HEK293 (cell line): ENCODE results near the gene NUP85.

Experiments
- CTCF ChIA-PET: fragments of 350-600 bp; formaldehyde crosslinking; extraction: SDS; loops from one replicate; lab custom pipeline; 2021; ENCODE audit warnings: antibody characterized with exemption; lab: Yijun Ruan, JAX
- POLR2A ChIA-PET: fragments of 300-600 bp; formaldehyde crosslinking; extraction: SDS; loops from one replicate; lab custom pipeline; 2020; ENCODE audit warnings: antibody characterized with exemption, inconsistent platforms; lab: Yijun Ruan, JAX
- H3K27ac ChIP-seq: fragments of 200-500 bp; sonication (Bioruptor generic); 2 replicates; pipeline ENCODE4 v1.5.1; 2014; ENCODE audit warnings: low read depth, low read length, control low read depth, inconsistent platforms; ENCODE audit errors: extremely low read depth
- H3K36me3 ChIP-seq, 2 experiments: fragments of 200-500 bp in 1 of 2; sonication (Bioruptor generic) in 1 of 2; 1 replicate in 1 of 2; 2 replicates in 1 of 2; pipeline ENCODE4 v1.5.1; 2014 to 2017; ENCODE audit warnings: inconsistent platforms in 2 of 2, low read length in 2 of 2; ENCODE audit not compliant: control insufficient read depth in 2 of 2, insufficient read depth in 1 of 2
- H3K4me1 ChIP-seq: fragments of 200-500 bp; sonication (Bioruptor generic); 2 replicates; pipeline ENCODE4 v1.5.1; 2014; ENCODE audit warnings: mild to moderate bottlenecking, low read length, inconsistent platforms; ENCODE audit not compliant: control insufficient read depth, insufficient read depth
- H3K4me3 ChIP-seq: 2 replicates; pipeline ENCODE4 v1.5.1; 2011; ENCODE audit warnings: low read depth, mild to moderate bottlenecking, control low read depth, low read length, moderate library complexity
- H3K9me3 ChIP-seq: fragments of 200-500 bp; sonication (Bioruptor generic); 2 replicates; pipeline ENCODE4 v1.5.1; 2014; ENCODE audit warnings: low read depth, low read length, inconsistent platforms; ENCODE audit not compliant: control insufficient read depth, insufficient read depth
- KLF10 ChIP-seq: fragments of 450-650 bp; IDR thresholded peaks from 2 replicates; pipeline ENCODE4 v1.5.1; 2018; ENCODE audit warnings: missing biosample characterization, mild to moderate bottlenecking, missing genetic modification characterization
- KLF9 ChIP-seq: fragments of 450-650 bp; formaldehyde crosslinking; IDR thresholded peaks from 2 replicates; pipeline ENCODE4 v1.5.1; 2016; ENCODE audit warnings: missing biosample characterization, missing genetic modification characterization, low read depth
- SP7 ChIP-seq: fragments of 450-650 bp; formaldehyde crosslinking; IDR thresholded peaks from 2 replicates; pipeline ENCODE4 v1.5.1; 2016; ENCODE audit warnings: missing biosample characterization, missing genetic modification characterization
- WT1 ChIP-seq: fragments of 450-650 bp; formaldehyde crosslinking; IDR thresholded peaks from 2 replicates; pipeline ENCODE4 v1.5.1; 2016; ENCODE audit warnings: missing biosample characterization, missing genetic modification characterization
- YY2 ChIP-seq: fragments of 450-650 bp; formaldehyde crosslinking; IDR thresholded peaks from 2 replicates; pipeline ENCODE4 v1.5.1; 2016; ENCODE audit warnings: missing biosample characterization, missing genetic modification characterization
- ZBTB20 ChIP-seq: fragments of 450-650 bp; formaldehyde crosslinking; IDR thresholded peaks from 2 replicates; pipeline ENCODE4 v1.5.1; 2016; ENCODE audit warnings: missing biosample characterization, missing genetic modification characterization
- ZNF169 ChIP-seq: fragments of 450-650 bp; formaldehyde crosslinking; IDR thresholded peaks from 2 replicates; pipeline ENCODE4 v1.5.1; 2016; ENCODE audit warnings: missing biosample characterization, missing genetic modification characterization
- ZNF19 ChIP-seq: fragments of 450-650 bp; formaldehyde crosslinking; IDR thresholded peaks from 2 replicates; pipeline ENCODE4; 2016; ENCODE audit warnings: missing biosample characterization, missing genetic modification characterization, low read depth
- ZNF221 ChIP-seq: fragments of 450-650 bp; formaldehyde crosslinking; IDR thresholded peaks from 2 replicates; pipeline ENCODE4 v1.5.1; 2017; ENCODE audit warnings: missing biosample characterization, missing genetic modification characterization, borderline replicate concordance
- ZNF239 ChIP-seq: fragments of 450-650 bp; formaldehyde crosslinking; IDR thresholded peaks from 2 replicates; pipeline ENCODE4 v1.5.1; 2016; ENCODE audit warnings: missing biosample characterization, missing genetic modification characterization
- ZNF311 ChIP-seq: fragments of 450-650 bp; formaldehyde crosslinking; IDR thresholded peaks from 2 replicates; pipeline ENCODE4 v1.5.1; 2017; ENCODE audit warnings: missing biosample characterization, missing genetic modification characterization, borderline replicate concordance
- ZNF354C ChIP-seq: fragments of 450-650 bp; formaldehyde crosslinking; IDR thresholded peaks from 2 replicates; pipeline ENCODE4 v1.5.1; 2016; ENCODE audit warnings: missing biosample characterization, missing genetic modification characterization, low read depth, borderline replicate concordance
- ZNF37A ChIP-seq: fragments of 450-650 bp; IDR thresholded peaks from 2 replicates; pipeline ENCODE4 v1.5.1; 2018; ENCODE audit warnings: missing biosample characterization, missing genetic modification characterization
- ZNF530 ChIP-seq: fragments of 450-650 bp; formaldehyde crosslinking; IDR thresholded peaks from 2 replicates; pipeline ENCODE4 v1.5.1; 2016; ENCODE audit warnings: low read depth, missing biosample characterization, missing genetic modification characterization
- ZNF585B ChIP-seq: fragments of 450-650 bp; formaldehyde crosslinking; IDR thresholded peaks from 2 replicates; pipeline ENCODE4 v1.5.1; 2016; ENCODE audit warnings: missing biosample characterization, missing genetic modification characterization
- ZNF623 ChIP-seq: fragments of 450-650 bp; formaldehyde crosslinking; IDR thresholded peaks from 2 replicates; pipeline ENCODE4 v1.5.1; 2016; ENCODE audit warnings: missing biosample characterization, missing genetic modification characterization
- ZNF654 ChIP-seq: fragments of 450-650 bp; formaldehyde crosslinking; IDR thresholded peaks from 2 replicates; pipeline ENCODE4 v1.5.1; 2016; ENCODE audit warnings: low read depth, missing biosample characterization, missing genetic modification characterization
- ZNF76 ChIP-seq: fragments of 450-650 bp; formaldehyde crosslinking; IDR thresholded peaks from 2 replicates; pipeline ENCODE4; 2016; ENCODE audit warnings: low read depth, missing biosample characterization, missing genetic modification characterization, borderline replicate concordance
- ZNF777 ChIP-seq: fragments of 450-650 bp; formaldehyde crosslinking; IDR thresholded peaks from 2 replicates; pipeline ENCODE4 v1.5.1; 2017; ENCODE audit warnings: missing biosample characterization, missing genetic modification characterization, borderline replicate concordance
- TF ChIP-seq, protein P1 (sequence below): fragments of 450-650 bp; formaldehyde crosslinking; IDR thresholded peaks from 2 replicates; pipeline ENCODE4 v1.5.1; 2016; ENCODE audit warnings: missing biosample characterization, missing genetic modification characterization
- TF ChIP-seq, protein P2 (sequence below): fragments of 450-650 bp; formaldehyde crosslinking; IDR thresholded peaks from 2 replicates; pipeline ENCODE4 v1.5.1; 2016; ENCODE audit warnings: missing biosample characterization, missing genetic modification characterization
- TF ChIP-seq, protein P3 (sequence below): fragments of 450-650 bp; formaldehyde crosslinking; IDR thresholded peaks from 2 replicates; pipeline ENCODE4 v1.5.1; 2017; ENCODE audit warnings: missing biosample characterization, missing genetic modification characterization
- TF ChIP-seq, protein P4 (sequence below): fragments of 450-650 bp; formaldehyde crosslinking; IDR thresholded peaks from 2 replicates; pipeline ENCODE4 v1.5.1; 2016; ENCODE audit warnings: missing biosample characterization, missing genetic modification characterization
- TF ChIP-seq, protein P5 (sequence below): fragments of 450-650 bp; formaldehyde crosslinking; IDR thresholded peaks from 2 replicates; pipeline ENCODE4 v1.5.1; 2017; ENCODE audit warnings: missing biosample characterization, missing genetic modification characterization

The NUP85 gene

DNA sequence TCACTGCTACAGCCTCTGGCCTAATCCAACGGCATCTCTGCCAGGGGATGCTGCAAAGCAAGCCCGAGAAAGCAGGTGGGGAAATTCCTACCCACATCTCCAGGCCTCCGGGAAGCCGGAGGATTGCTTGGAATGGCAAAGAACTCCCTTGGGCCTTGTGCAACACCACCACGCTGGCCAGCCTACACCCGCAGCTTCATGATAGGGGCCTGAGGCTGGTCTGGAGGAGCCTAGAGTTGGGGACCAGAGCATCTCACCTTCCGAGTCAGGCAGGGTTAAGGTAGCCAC lies 35.6 kb downstream of the NUP85 start (continued):
- TF ChIP-seq ZNF37A = no peak
- no peak for TF ChIP-seq SP7 (tag by site-specific recombination)
- TF ChIP-seq, all 188 proteins: peak for 0

DNA sequence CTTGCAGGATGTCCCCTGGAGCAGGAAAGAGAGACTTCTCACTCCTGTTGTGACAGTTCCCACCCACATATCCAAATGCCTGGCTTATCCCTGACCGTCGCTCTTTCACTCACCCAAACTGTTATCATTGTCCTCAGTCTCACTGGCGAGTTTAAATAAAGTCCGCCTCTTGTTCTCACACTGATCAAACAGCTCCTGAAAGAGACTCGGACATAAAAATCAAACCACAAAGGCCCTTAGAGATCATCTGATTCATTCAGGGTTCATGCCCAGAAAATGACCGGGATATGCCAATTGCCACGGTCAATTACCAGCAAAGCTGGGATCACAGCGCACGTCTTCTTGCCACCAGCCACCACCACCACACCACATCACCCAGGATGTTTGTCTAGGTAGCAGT lies 36.0 kb downstream of the NUP85 start:
- no peak overlapping the region for H3K27ac ChIP-seq
- no peak for TF ChIP-seq ZNF311 (tag by site-specific recombination)
- TF ChIP-seq ZNF585B (tag by site-specific recombination) = no peak
- TF ChIP-seq ZNF354C (tag by site-specific recombination) = no peak
- no peak for TF ChIP-seq KLF10 (tag by site-specific recombination)
- no peak for TF ChIP-seq ZNF239 (tag by site-specific recombination)
- TF ChIP-seq ZNF169 (tag by site-specific recombination) = no peak
- TF ChIP-seq, protein P1, sequence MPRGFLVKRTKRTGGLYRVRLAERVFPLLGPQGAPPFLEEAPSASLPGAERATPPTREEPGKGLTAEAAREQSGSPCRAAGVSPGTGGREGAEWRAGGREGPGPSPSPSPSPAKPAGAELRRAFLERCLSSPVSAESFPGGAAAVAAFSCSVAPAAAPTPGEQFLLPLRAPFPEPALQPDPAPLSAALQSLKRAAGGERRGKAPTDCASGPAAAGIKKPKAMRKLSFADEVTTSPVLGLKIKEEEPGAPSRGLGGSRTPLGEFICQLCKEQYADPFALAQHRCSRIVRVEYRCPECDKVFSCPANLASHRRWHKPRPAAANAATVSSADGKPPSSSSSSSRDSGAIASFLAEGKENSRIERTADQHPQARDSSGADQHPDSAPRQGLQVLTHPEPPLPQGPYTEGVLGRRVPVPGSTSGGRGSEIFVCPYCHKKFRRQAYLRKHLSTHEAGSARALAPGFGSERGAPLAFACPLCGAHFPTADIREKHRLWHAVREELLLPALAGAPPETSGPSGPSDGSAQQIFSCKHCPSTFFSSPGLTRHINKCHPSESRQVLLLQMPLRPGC (tag by site-specific recombination) = no peak
- no peak for TF ChIP-seq WT1 (tag by site-specific recombination)
- TF ChIP-seq KLF9 (tag by site-specific recombination) = no peak
- no peak for TF ChIP-seq ZNF76
- H3K4me1 ChIP-seq = no peaks in the 10 kb centered on the region
- no peak overlapping the region for H3K4me3 ChIP-seq
- CTCF ChIA-PET = interaction anchor here (0.6 to 7.4 kb wide), 15 partner anchors 8 to 275 kb away, joined by 3 to 74 read pairs (median 6); partner anchors contain the start of genes GGA3, MIF4GD, MRPS7 and TSEN54
- peaks cover 28 to 100% of the 10 kb centered on the region in 2 experiments for H3K36me3 ChIP-seq
- POLR2A ChIA-PET = no interaction called here
- no peaks in the 10 kb centered on the region for H3K9me3 ChIP-seq

DNA sequence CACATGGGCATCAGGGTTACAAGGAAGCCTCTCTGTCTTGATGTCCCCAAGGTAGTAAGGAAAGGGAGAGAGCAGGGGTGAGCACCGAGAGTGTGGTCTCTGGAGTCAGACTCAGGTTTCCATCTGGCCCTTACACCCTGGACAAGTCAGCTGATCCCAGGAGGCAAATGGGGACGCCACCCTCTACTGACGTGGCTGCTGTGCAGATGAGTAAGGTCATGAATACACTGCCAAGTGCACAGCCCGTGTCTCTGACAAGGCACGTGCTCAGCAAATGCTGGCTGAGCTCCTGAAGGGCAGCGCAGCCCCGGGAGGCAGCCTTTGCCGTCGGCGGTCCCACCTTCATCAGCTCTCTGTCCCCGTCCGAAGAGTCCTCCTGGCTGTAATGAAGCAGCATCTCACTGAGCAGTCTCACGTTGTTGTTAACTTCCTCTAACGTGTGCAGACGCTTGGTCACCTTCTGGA lies 36.5 kb downstream of the NUP85 start:
- H3K9me3 ChIP-seq = no peaks in the 10 kb centered on the region
- peaks cover 25 to 98% of the 10 kb centered on the region in 2 experiments for H3K36me3 ChIP-seq
- H3K4me1 ChIP-seq = no peaks in the 10 kb centered on the region
- POLR2A ChIA-PET = no interaction called here
- no peak overlapping the region for H3K27ac ChIP-seq
- no peak overlapping the region for H3K4me3 ChIP-seq
- CTCF ChIA-PET = interaction anchor here (0.5 to 7.4 kb wide), 9 partner anchors 7 to 170 kb away, joined by 3 to 74 read pairs (median 30); partner anchors contain the start of genes GGA3, MIF4GD and MRPS7
- TF ChIP-seq ZNF654 (tag by site-specific recombination) = no peak
- TF ChIP-seq ZNF19 (tag by site-specific recombination) = no peak
- TF ChIP-seq, protein P2, sequence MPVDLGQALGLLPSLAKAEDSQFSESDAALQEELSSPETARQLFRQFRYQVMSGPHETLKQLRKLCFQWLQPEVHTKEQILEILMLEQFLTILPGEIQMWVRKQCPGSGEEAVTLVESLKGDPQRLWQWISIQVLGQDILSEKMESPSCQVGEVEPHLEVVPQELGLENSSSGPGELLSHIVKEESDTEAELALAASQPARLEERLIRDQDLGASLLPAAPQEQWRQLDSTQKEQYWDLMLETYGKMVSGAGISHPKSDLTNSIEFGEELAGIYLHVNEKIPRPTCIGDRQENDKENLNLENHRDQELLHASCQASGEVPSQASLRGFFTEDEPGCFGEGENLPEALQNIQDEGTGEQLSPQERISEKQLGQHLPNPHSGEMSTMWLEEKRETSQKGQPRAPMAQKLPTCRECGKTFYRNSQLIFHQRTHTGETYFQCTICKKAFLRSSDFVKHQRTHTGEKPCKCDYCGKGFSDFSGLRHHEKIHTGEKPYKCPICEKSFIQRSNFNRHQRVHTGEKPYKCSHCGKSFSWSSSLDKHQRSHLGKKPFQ (tag by site-specific recombination) = no peak
- no peak for TF ChIP-seq ZNF623
- TF ChIP-seq, protein P3, sequence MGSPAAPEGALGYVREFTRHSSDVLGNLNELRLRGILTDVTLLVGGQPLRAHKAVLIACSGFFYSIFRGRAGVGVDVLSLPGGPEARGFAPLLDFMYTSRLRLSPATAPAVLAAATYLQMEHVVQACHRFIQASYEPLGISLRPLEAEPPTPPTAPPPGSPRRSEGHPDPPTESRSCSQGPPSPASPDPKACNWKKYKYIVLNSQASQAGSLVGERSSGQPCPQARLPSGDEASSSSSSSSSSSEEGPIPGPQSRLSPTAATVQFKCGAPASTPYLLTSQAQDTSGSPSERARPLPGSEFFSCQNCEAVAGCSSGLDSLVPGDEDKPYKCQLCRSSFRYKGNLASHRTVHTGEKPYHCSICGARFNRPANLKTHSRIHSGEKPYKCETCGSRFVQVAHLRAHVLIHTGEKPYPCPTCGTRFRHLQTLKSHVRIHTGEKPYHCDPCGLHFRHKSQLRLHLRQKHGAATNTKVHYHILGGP (tag by site-specific recombination) = no peak
- TF ChIP-seq ZNF777 (tag by site-specific recombination) = no peak
- no peak for TF ChIP-seq YY2 (tag by site-specific recombination)
- TF ChIP-seq ZNF530 (tag by site-specific recombination) = no peak
- TF ChIP-seq, protein P4, sequence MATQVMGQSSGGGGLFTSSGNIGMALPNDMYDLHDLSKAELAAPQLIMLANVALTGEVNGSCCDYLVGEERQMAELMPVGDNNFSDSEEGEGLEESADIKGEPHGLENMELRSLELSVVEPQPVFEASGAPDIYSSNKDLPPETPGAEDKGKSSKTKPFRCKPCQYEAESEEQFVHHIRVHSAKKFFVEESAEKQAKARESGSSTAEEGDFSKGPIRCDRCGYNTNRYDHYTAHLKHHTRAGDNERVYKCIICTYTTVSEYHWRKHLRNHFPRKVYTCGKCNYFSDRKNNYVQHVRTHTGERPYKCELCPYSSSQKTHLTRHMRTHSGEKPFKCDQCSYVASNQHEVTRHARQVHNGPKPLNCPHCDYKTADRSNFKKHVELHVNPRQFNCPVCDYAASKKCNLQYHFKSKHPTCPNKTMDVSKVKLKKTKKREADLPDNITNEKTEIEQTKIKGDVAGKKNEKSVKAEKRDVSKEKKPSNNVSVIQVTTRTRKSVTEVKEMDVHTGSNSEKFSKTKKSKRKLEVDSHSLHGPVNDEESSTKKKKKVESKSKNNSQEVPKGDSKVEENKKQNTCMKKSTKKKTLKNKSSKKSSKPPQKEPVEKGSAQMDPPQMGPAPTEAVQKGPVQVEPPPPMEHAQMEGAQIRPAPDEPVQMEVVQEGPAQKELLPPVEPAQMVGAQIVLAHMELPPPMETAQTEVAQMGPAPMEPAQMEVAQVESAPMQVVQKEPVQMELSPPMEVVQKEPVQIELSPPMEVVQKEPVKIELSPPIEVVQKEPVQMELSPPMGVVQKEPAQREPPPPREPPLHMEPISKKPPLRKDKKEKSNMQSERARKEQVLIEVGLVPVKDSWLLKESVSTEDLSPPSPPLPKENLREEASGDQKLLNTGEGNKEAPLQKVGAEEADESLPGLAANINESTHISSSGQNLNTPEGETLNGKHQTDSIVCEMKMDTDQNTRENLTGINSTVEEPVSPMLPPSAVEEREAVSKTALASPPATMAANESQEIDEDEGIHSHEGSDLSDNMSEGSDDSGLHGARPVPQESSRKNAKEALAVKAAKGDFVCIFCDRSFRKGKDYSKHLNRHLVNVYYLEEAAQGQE = no peak
- no peak for TF ChIP-seq ZBTB20
- no peak for TF ChIP-seq ZNF221 (tag by site-specific recombination)
- TF ChIP-seq, protein P5, sequence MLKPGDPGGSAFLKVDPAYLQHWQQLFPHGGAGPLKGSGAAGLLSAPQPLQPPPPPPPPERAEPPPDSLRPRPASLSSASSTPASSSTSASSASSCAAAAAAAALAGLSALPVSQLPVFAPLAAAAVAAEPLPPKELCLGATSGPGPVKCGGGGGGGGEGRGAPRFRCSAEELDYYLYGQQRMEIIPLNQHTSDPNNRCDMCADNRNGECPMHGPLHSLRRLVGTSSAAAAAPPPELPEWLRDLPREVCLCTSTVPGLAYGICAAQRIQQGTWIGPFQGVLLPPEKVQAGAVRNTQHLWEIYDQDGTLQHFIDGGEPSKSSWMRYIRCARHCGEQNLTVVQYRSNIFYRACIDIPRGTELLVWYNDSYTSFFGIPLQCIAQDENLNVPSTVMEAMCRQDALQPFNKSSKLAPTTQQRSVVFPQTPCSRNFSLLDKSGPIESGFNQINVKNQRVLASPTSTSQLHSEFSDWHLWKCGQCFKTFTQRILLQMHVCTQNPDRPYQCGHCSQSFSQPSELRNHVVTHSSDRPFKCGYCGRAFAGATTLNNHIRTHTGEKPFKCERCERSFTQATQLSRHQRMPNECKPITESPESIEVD (tag by site-specific recombination) = no peak
